ENCODE results near the gene ACSS3. TPM values are rescaled to one million over a fixed set of nuclear protein-coding genes. Genes with fewer than 3 reads are reported as not detected.

ACSS3 gene
- polyA plus RNA-seq, 1 of the 3 experiments (the other 2 are of a cell fraction) = 0.02 TPM

DNA sequence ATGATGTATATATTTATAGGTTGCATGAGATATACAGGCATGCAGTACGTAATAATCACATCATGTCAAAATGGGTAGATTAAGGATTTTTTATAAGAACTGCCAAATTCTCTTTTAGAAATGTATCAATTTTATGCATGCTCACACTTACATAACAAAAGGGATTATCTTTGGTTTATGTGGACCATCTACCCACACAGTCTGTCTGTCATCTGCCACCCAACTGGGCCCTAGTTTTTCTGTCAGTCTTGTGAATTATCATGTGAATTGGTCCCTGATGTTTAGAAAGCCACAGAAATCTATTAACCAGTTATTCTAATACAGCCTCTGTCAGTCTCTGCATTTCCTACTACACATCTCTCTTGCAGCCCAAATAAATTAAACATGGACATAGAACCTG is 133.4 kb downstream of the ACSS3 start:
- no peaks in the 10 kb centered on the region for H3K9me3 ChIP-seq
- no peaks in the 10 kb centered on the region for H3K9me2 ChIP-seq
- H3K4me2 ChIP-seq = no peak overlapping the region
- no peak for DNase-seq
- no peaks in the 10 kb centered on the region for H3K79me2 ChIP-seq (ENCODE audit: insufficient read depth)
- TF ChIP-seq NRF1 (IDR thresholded peaks at IDR 0.05; ENCODE audit: low read depth, low read length) (no peak), FOSL2 (IDR thresholded peaks at IDR 0.05; ENCODE audit: borderline replicate concordance, low read depth) (no peak), RXRA (IDR thresholded peaks at IDR 0.05; ENCODE audit: borderline replicate concordance, low read depth) (no peak), EP300 (IDR thresholded peaks at IDR 0.05; ENCODE audit: borderline replicate concordance in 1 of 2, low read depth in 1 of 2, low read length in 1 of 2) (no peak), NFIC (IDR thresholded peaks at IDR 0.05; ENCODE audit: borderline replicate concordance) (no peak), GABPA (IDR thresholded peaks at IDR 0.05; ENCODE audit: low read depth) (no peak), SMC3 (IDR thresholded peaks at IDR 0.05; ENCODE audit: low read depth, low read length) (no peak)
- TF ChIP-seq, protein P1, sequence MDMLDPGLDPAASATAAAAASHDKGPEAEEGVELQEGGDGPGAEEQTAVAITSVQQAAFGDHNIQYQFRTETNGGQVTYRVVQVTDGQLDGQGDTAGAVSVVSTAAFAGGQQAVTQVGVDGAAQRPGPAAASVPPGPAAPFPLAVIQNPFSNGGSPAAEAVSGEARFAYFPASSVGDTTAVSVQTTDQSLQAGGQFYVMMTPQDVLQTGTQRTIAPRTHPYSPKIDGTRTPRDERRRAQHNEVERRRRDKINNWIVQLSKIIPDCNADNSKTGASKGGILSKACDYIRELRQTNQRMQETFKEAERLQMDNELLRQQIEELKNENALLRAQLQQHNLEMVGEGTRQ (IDR thresholded peaks at IDR 0.05; ENCODE audit: borderline replicate concordance, low read depth, low read length) = no peak
- TF ChIP-seq, protein P2, sequence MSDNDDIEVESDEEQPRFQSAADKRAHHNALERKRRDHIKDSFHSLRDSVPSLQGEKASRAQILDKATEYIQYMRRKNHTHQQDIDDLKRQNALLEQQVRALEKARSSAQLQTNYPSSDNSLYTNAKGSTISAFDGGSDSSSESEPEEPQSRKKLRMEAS (IDR thresholded peaks at IDR 0.05; ENCODE audit: low read depth) = no peak
- TF ChIP-seq, protein P3, sequence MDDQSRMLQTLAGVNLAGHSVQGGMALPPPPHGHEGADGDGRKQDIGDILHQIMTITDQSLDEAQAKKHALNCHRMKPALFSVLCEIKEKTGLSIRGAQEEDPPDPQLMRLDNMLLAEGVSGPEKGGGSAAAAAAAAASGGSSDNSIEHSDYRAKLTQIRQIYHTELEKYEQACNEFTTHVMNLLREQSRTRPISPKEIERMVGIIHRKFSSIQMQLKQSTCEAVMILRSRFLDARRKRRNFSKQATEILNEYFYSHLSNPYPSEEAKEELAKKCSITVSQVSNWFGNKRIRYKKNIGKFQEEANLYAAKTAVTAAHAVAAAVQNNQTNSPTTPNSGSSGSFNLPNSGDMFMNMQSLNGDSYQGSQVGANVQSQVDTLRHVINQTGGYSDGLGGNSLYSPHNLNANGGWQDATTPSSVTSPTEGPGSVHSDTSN (IDR thresholded peaks at IDR 0.05) = no peak
- TF ChIP-seq, protein P4, sequence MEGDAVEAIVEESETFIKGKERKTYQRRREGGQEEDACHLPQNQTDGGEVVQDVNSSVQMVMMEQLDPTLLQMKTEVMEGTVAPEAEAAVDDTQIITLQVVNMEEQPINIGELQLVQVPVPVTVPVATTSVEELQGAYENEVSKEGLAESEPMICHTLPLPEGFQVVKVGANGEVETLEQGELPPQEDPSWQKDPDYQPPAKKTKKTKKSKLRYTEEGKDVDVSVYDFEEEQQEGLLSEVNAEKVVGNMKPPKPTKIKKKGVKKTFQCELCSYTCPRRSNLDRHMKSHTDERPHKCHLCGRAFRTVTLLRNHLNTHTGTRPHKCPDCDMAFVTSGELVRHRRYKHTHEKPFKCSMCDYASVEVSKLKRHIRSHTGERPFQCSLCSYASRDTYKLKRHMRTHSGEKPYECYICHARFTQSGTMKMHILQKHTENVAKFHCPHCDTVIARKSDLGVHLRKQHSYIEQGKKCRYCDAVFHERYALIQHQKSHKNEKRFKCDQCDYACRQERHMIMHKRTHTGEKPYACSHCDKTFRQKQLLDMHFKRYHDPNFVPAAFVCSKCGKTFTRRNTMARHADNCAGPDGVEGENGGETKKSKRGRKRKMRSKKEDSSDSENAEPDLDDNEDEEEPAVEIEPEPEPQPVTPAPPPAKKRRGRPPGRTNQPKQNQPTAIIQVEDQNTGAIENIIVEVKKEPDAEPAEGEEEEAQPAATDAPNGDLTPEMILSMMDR (IDR thresholded peaks at IDR 0.05) = no peak
- TF ChIP-seq, protein P5, sequence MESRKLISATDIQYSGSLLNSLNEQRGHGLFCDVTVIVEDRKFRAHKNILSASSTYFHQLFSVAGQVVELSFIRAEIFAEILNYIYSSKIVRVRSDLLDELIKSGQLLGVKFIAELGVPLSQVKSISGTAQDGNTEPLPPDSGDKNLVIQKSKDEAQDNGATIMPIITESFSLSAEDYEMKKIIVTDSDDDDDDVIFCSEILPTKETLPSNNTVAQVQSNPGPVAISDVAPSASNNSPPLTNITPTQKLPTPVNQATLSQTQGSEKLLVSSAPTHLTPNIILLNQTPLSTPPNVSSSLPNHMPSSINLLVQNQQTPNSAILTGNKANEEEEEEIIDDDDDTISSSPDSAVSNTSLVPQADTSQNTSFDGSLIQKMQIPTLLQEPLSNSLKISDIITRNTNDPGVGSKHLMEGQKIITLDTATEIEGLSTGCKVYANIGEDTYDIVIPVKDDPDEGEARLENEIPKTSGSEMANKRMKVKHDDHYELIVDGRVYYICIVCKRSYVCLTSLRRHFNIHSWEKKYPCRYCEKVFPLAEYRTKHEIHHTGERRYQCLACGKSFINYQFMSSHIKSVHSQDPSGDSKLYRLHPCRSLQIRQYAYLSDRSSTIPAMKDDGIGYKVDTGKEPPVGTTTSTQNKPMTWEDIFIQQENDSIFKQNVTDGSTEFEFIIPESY (IDR thresholded peaks at IDR 0.05; ENCODE audit: borderline replicate concordance, low read depth) = no peak
- ChIA-PET POLR2A (no interaction called here), CTCF (interaction anchor here (1.1 kb wide), 1 partner anchor 47 kb away, joined by 3 read pairs; no protein-coding TSS in a partner anchor)
- H3K27me3 ChIP-seq (ENCODE audit: insufficient read depth) = no peaks in the 10 kb centered on the region
- H3K27ac ChIP-seq (ENCODE audit: low read depth in 2 of 2, low read length in 1 of 2) = no peak overlapping the region
- no peak overlapping the region for H3K9ac ChIP-seq
- H3F3A ChIP-seq (replicated peaks; ENCODE audit: insufficient read depth) = no peaks in the 10 kb centered on the region
- no peak overlapping the region for H2AFZ ChIP-seq (ENCODE audit: low read depth)
- no peaks in the 10 kb centered on the region for H3K36me3 ChIP-seq (replicated peaks in 1 of 2; ENCODE audit: control insufficient read depth in 1 of 2, insufficient read depth in 2 of 2, low read length in 1 of 2)
- H3K4me1 ChIP-seq (ENCODE audit: control insufficient read depth in 1 of 2, insufficient read depth in 2 of 2, low read depth in 1 of 2, low read length in 1 of 2) = peaks cover 0 to 13% of the 10 kb centered on the region in 2 experiments; a peak in 3 of 4 replicates
- WGBS (ENCODE audit: low lambda C conversion rate) = 71% methylated on average over 1 of the region's 1 CpG
- H4K20me1 ChIP-seq (ENCODE audit: insufficient read depth) = no peaks in the 10 kb centered on the region
- H3K4me3 ChIP-seq (ENCODE audit: low read depth in 2 of 2, low read length in 1 of 2) = no peak overlapping the region
